ENCODE measurements around the gene ZFYVE9. TPM values are rescaled to one million over a fixed set of nuclear protein-coding genes. Genes with fewer than 3 reads are reported as not detected.

The ZFYVE9 gene
- 6.5 to 8.3 TPM (median 7.8 TPM) in 5 replicates for total RNA-seq (2022; extraction: Qiagen RNA extraction; ENCODE audit: low read depth)

GRCh38 chr1:52141513-52142219 lies at the start of gene ZFYVE9:
TSS of gene ZFYVE9 (plus strand) at chr1:52142089. CDS start at chr1:52233207, 91,118 bp downstream.

GRCh38 chr1:52365746-52366516 lies 224.0 kb downstream of the ZFYVE9 start, which contains the start of gene CC2D1B:
TSS of gene CC2D1B (minus strand) at chr1:52366205. CDS start at chr1:52364620, 1,585 bp downstream.

Other genes with a start within 250 kb of the ZFYVE9 start
- 4.8 to 8.5 TPM (median 6.8 TPM) in 5 replicates for gene RAB3B, start 151.4 kb upstream of the ZFYVE9 start, total RNA-seq (2022; extraction: Qiagen RNA extraction; ENCODE audit: low read depth)
- gene KTI12, start 108.3 kb upstream of the ZFYVE9 start, total RNA-seq (2022; extraction: Qiagen RNA extraction; ENCODE audit: low read depth) = 17.8 to 23.1 TPM (median 18.3 TPM) in 5 replicates
- 36.0 to 40.9 TPM (median 37.3 TPM) in 5 replicates for gene TXNDC12, start 86.9 kb upstream of the ZFYVE9 start, total RNA-seq (2022; extraction: Qiagen RNA extraction; ENCODE audit: low read depth)
- 31.7 to 39.0 TPM (median 33.0 TPM) in 5 replicates for gene BTF3L4, start 85.8 kb upstream of the ZFYVE9 start, total RNA-seq (2022; extraction: Qiagen RNA extraction; ENCODE audit: low read depth)
- 14.4 to 19.2 TPM (median 17.9 TPM) in 5 replicates for gene CC2D1B, start 224.1 kb downstream of the ZFYVE9 start, total RNA-seq (2022; extraction: Qiagen RNA extraction; ENCODE audit: low read depth)

Data from A549 treated with GW870086 at 1 μM for 4 hours (cell line).